ENCODE data around the gene ZSWIM5. TPM values are rescaled to one million over a fixed set of nuclear protein-coding genes. Genes with fewer than 3 reads are reported as not detected.
"Not testable (repeated sequence)": the region's sequence is repeated elsewhere in the genome, so short reads cannot be mapped to it uniquely, and the experiment has no call there.

The ZSWIM5 gene
- total and polyA plus RNA-seq, 2 experiments from 2014 or later, result 6.6 to 7.6 TPM

- Histone ChIP-seq H3K27ac (no peak overlapping the region), H3K4me3 (no peak overlapping the region), H3K36me3 (no peaks in the 10 kb centered on the region), H3K9me3 (ENCODE audit: low read depth) (no peaks in the 10 kb centered on the region), H3K4me1 (ENCODE audit: low read depth) (no peaks in the 10 kb centered on the region), H3K27me3 (no peaks in the 10 kb centered on the region)
- no peak for DNase-seq (ENCODE audit: low read depth in 1 of 2, low spot score in 1 of 2)
- TF ChIP-seq, protein P1, sequence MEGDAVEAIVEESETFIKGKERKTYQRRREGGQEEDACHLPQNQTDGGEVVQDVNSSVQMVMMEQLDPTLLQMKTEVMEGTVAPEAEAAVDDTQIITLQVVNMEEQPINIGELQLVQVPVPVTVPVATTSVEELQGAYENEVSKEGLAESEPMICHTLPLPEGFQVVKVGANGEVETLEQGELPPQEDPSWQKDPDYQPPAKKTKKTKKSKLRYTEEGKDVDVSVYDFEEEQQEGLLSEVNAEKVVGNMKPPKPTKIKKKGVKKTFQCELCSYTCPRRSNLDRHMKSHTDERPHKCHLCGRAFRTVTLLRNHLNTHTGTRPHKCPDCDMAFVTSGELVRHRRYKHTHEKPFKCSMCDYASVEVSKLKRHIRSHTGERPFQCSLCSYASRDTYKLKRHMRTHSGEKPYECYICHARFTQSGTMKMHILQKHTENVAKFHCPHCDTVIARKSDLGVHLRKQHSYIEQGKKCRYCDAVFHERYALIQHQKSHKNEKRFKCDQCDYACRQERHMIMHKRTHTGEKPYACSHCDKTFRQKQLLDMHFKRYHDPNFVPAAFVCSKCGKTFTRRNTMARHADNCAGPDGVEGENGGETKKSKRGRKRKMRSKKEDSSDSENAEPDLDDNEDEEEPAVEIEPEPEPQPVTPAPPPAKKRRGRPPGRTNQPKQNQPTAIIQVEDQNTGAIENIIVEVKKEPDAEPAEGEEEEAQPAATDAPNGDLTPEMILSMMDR (IDR thresholded peaks at IDR 0.05; ENCODE audit: low read depth, low read length), result no peak
These were observed 102.9 kb downstream of the ZSWIM5 start for GRCh38 chr1:45103534-45103933.

GRCh38 chr1:45101947-45102346 is 104.5 kb downstream of the ZSWIM5 start:
- no peak overlapping the region for H3K27ac ChIP-seq
- H3K4me3 ChIP-seq, result no peak overlapping the region
- DNase-seq (ENCODE audit: low read depth in 1 of 2, low spot score in 1 of 2), result no peak
- TF ChIP-seq, protein P1 (IDR thresholded peaks at IDR 0.05; ENCODE audit: low read depth, low read length), result no peak
- H3K9me3 ChIP-seq (ENCODE audit: low read depth), result no peaks in the 10 kb centered on the region
- H3K4me1 ChIP-seq (ENCODE audit: low read depth), result no peaks in the 10 kb centered on the region
- H3K36me3 ChIP-seq, result no peaks in the 10 kb centered on the region
- H3K27me3 ChIP-seq, result no peaks in the 10 kb centered on the region

- not testable (repeated sequence) for H3K9me3 ChIP-seq (ENCODE audit: low read depth); H3K27me3 ChIP-seq; DNase-seq (ENCODE audit: low read depth in 1 of 2, low spot score in 1 of 2); H3K4me3 ChIP-seq; H3K36me3 ChIP-seq; H3K27ac ChIP-seq; H3K4me1 ChIP-seq (ENCODE audit: low read depth)
These were observed 104.9 kb downstream of the ZSWIM5 start for GRCh38 chr1:45101528-45101927.

GRCh38 chr1:45097944-45098343 is 108.5 kb downstream of the ZSWIM5 start:
- Histone ChIP-seq H3K4me3 (no peak overlapping the region), H3K36me3 (no peaks in the 10 kb centered on the region), H3K9me3 (ENCODE audit: low read depth) (no peaks in the 10 kb centered on the region), H3K4me1 (ENCODE audit: low read depth) (peaks cover 3% of the 10 kb centered on the region), H3K27me3 (no peaks in the 10 kb centered on the region), H3K27ac (no peak overlapping the region)
- DNase-seq (ENCODE audit: low read depth in 1 of 2, low spot score in 1 of 2), result no peak
- TF ChIP-seq, protein P1 (IDR thresholded peaks at IDR 0.05; ENCODE audit: low read depth, low read length), result no peak

DNA sequence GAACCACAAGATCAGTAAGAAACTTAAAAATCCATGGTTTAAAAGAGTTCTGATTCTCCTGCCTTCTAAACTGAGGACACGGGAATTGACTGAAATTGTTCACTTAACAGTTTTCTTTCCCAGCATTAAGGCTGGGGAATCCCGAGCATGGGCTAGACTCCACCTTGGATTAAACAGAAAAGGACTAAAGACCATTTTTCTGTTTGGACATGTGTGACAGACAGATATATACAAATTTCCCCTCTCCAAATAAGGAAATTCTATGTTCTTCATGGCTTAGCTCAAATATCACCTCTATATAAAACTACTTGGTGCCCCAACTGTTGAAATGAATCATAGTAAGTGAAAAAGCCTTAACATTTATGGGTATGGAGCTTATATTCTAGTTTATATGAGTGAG is 109.3 kb downstream of the ZSWIM5 start:
- no peaks in the 10 kb centered on the region for H3K36me3 ChIP-seq
- peaks cover 3% of the 10 kb centered on the region for H3K4me1 ChIP-seq (ENCODE audit: low read depth)
- no peak for DNase-seq (ENCODE audit: low read depth in 1 of 2, low spot score in 1 of 2)
- no peaks in the 10 kb centered on the region for H3K27me3 ChIP-seq
- no peaks in the 10 kb centered on the region for H3K9me3 ChIP-seq (ENCODE audit: low read depth)
- H3K4me3 ChIP-seq, result no peak overlapping the region
- no peak overlapping the region for H3K27ac ChIP-seq
- TF ChIP-seq, protein P1 (IDR thresholded peaks at IDR 0.05; ENCODE audit: low read depth, low read length), result no peak

GRCh38 chr1:45095450-45095849 is 111.0 kb downstream of the ZSWIM5 start:
- no peak for DNase-seq (ENCODE audit: low read depth in 1 of 2, low spot score in 1 of 2)
- Histone ChIP-seq H3K27ac (no peak overlapping the region), H3K9me3 (ENCODE audit: low read depth) (no peaks in the 10 kb centered on the region), H3K4me3 (no peak overlapping the region), H3K4me1 (ENCODE audit: low read depth) (peaks cover 3% of the 10 kb centered on the region), H3K27me3 (no peaks in the 10 kb centered on the region), H3K36me3 (no peaks in the 10 kb centered on the region)
- TF ChIP-seq, protein P1 (IDR thresholded peaks at IDR 0.05; ENCODE audit: low read depth, low read length), result no peak

GRCh38 chr1:45094371-45094770 is 112.0 kb downstream of the ZSWIM5 start:
- not testable (repeated sequence) for H3K4me1 ChIP-seq (ENCODE audit: low read depth); H3K36me3 ChIP-seq; H3K27ac ChIP-seq; H3K27me3 ChIP-seq; DNase-seq (ENCODE audit: low read depth in 1 of 2, low spot score in 1 of 2); H3K4me3 ChIP-seq; H3K9me3 ChIP-seq (ENCODE audit: low read depth)
